Peyer's patch (tissue), 4 donors: ENCODE data around the gene GPR89B. TPM values are rescaled to one million over a fixed set of nuclear protein-coding genes. Genes with fewer than 3 reads are reported as not detected.
"Not testable (repeated sequence)": the region's sequence is repeated elsewhere in the genome, so short reads cannot be mapped to it uniquely, and the experiment has no call there.

Source experiments
- DNase-seq, 3 donors: peaks; one replicate each; pipeline ENCODE4 v3.0.0-alpha.2; 2017 to 2019
- H3K27ac ChIP-seq, 4 donors: fragments of 200-600 bp; sonication (generic); one replicate each; pipeline ENCODE4 v1.5.1; 2016 to 2019
- H3K27me3 ChIP-seq, 2 donors: fragments of 200-600 bp; sonication (generic); one replicate each; pipeline ENCODE4 v1.5.1; 2019
- H3K36me3 ChIP-seq, 3 donors: fragments of 200-600 bp; sonication (generic); one replicate each; pipeline ENCODE4 v1.5.1; 2016 to 2019
- H3K4me1 ChIP-seq, 4 donors: fragments of 200-600 bp; sonication (generic); one replicate each; pipeline ENCODE4 v1.5.1; 2016 to 2019
- H3K4me3 ChIP-seq, 4 donors: fragments of 200-600 bp; sonication (generic); 1 replicate in 3 of 4; 2 replicates in 1 of 4; pipeline ENCODE4 v1.5.1; 2016 to 2019; ENCODE audit warnings: mild to moderate bottlenecking in 1 of 4
- H3K9me3 ChIP-seq, 4 donors: fragments of 200-600 bp; sonication (generic); one replicate each; pipeline ENCODE4 v1.5.1; 2016 to 2019; ENCODE audit warnings: mild to moderate bottlenecking in 1 of 4
- CTCF ChIP-seq, 6 experiments: fragments of 450-650 bp in 4 of 6; fragments of 200-600 bp in 2 of 6; sonication (generic) in 1 of 6; IDR thresholded peaks; one replicate each; pipeline ENCODE4 v1.5.1; 2017 to 2019; ENCODE audit warnings: antibody characterized with exemption in 6 of 6, mild to moderate bottlenecking in 3 of 6, moderate library complexity in 1 of 6
- POLR2A ChIP-seq, 2 donors: fragments of 450-650 bp; IDR thresholded peaks; one replicate each; pipeline ENCODE4 v1.5.1; 2017; ENCODE audit warnings: antibody characterized with exemption in 2 of 2, mild to moderate bottlenecking in 2 of 2, moderate library complexity in 2 of 2
- total RNA-seq, 4 donors: library from RNA; depleted of rRNA; stranded (reverse); fragments of >200 nt; gene quantifications; one replicate each; pipeline ENCODE4 v1.1.0, GENCODE V29; 2016

Gene GPR89B
- 10 to 100 TPM; 14.9 to 30.9 (median 27.8) TPM for total RNA-seq

GRCh38 chr1:147928236-147929132 is at the start of gene GPR89B:
TSS of gene GPR89B (plus strand) at chr1:147928420. CDS start at chr1:147928537, 117 bp downstream.
- TF ChIP-seq POLR2A (IDR thresholded peaks at IDR 0.05): peak; percentile 74 to 76
- Histone ChIP-seq H3K4me3 (peak within 1 kb of the TSS; percentile 74 to 92 (median 81)), H3K27ac (peak within 1 kb of the TSS; percentile 82 to 92 (median 84)), H3K4me1 (peaks cover 0 to 11% (median 0%) of the 10 kb centered on the region in 4 donors)
- H3K36me3 ChIP-seq, H3K27me3 ChIP-seq, H3K9me3 ChIP-seq: not testable (repeated sequence)
- peak; percentile 92 to 96 (median 93) for DNase-seq

GRCh38 chr1:147879911-147880310 is 48.3 kb upstream of the GPR89B start:
- no peak overlapping the region for H3K27ac ChIP-seq
- DNase-seq: no peak
- H3K4me3 ChIP-seq: no peak overlapping the region
- TF ChIP-seq POLR2A (IDR thresholded peaks at IDR 0.05) (no peak), CTCF (IDR thresholded peaks at IDR 0.05) (no peak)
- H3K4me1 ChIP-seq: no peaks in the 10 kb centered on the region
- no peaks in the 10 kb centered on the region for H3K9me3 ChIP-seq
- no peaks in the 10 kb centered on the region for H3K27me3 ChIP-seq
- H3K36me3 ChIP-seq: no peaks in the 10 kb centered on the region

GRCh38 chr1:147882535-147882934 is 45.7 kb upstream of the GPR89B start:
- Histone ChIP-seq H3K36me3 (no peaks in the 10 kb centered on the region), H3K4me1 (no peaks in the 10 kb centered on the region), H3K4me3 (no peak overlapping the region), H3K27me3 (no peaks in the 10 kb centered on the region), H3K27ac (no peak overlapping the region), H3K9me3 (no peaks in the 10 kb centered on the region)
- no peak for DNase-seq
- TF ChIP-seq CTCF (IDR thresholded peaks at IDR 0.05): no peak
- no peak for TF ChIP-seq POLR2A (IDR thresholded peaks at IDR 0.05)

GRCh38 chr1:147890177-147890790 is 37.9 kb upstream of the GPR89B start:
- DNase-seq: peak; percentile 25 to 81 (median 70)
- no peaks in the 10 kb centered on the region for H3K9me3 ChIP-seq
- no peak for TF ChIP-seq POLR2A (IDR thresholded peaks at IDR 0.05)
- TF ChIP-seq CTCF (IDR thresholded peaks at IDR 0.05): peak in 5 of 6 experiments; percentile 12 to 56 (median 51)
- H3K27me3 ChIP-seq: no peaks in the 10 kb centered on the region
- H3K36me3 ChIP-seq: no peaks in the 10 kb centered on the region
- H3K4me3 ChIP-seq: no peak overlapping the region
- H3K27ac ChIP-seq: no peak overlapping the region
- no peaks in the 10 kb centered on the region for H3K4me1 ChIP-seq

GRCh38 chr1:147891088-147891487 is 37.1 kb upstream of the GPR89B start:
- Histone ChIP-seq H3K4me3 (no peak overlapping the region), H3K9me3 (no peaks in the 10 kb centered on the region), H3K27me3 (no peaks in the 10 kb centered on the region)

More at GRCh38 chr1:147891088-147891487, 37.1 kb upstream of the GPR89B start:
- Histone ChIP-seq H3K36me3 (no peaks in the 10 kb centered on the region), H3K27ac (no peak overlapping the region), H3K4me1 (no peaks in the 10 kb centered on the region)
- no peak for DNase-seq
- no peak for TF ChIP-seq POLR2A (IDR thresholded peaks at IDR 0.05)
- TF ChIP-seq CTCF (IDR thresholded peaks at IDR 0.05): no peak
